Panc1 (cell line): Measurements from ENCODE around the gene ASPN. TPM values are rescaled to one million over a fixed set of nuclear protein-coding genes. Genes with fewer than 3 reads are reported as not detected.

ENCODE experiments used
- ATAC-seq: fragments of 200-7000 bp; cut with Tn5 transposase; 2 replicates; pipeline ENCODE4 v1.9.1; 2020; ENCODE audit warnings: mild to moderate bottlenecking, moderate library complexity
- BruUV-seq: library from RNA; stranded (reverse); fragments of 400-500 nt; replicated peaks from 2 replicates; lab custom pipeline; 2021; lab: Mats Ljungman, UMichigan
- CTCF ChIA-PET: fragments of 300-600 bp; sonication (Branson Sonifier 250); formaldehyde crosslinking; loops from one replicate; lab custom pipeline; 2022; ENCODE audit warnings: antibody characterized with exemption; lab: Charles Lee
- POLR2A ChIA-PET: fragments of 300-600 bp; sonication (Branson Sonifier 250); formaldehyde crosslinking; loops from one replicate; lab custom pipeline; 2022; ENCODE audit warnings: antibody characterized with exemption; lab: Charles Lee
- DNase-seq: peaks from one replicate; pipeline ENCODE4 v3.0.0-alpha.2; 2010; ENCODE audit warnings: low read depth, low spot score
- H3K27ac ChIP-seq: 2 replicates; pipeline ENCODE4 v1.5.1; 2011; ENCODE audit warnings: mild to moderate bottlenecking, low read length, inconsistent platforms
- H3K27me3 ChIP-seq: fragments of 200-500 bp; sonication (Bioruptor generic); 2 replicates; pipeline ENCODE4 v1.6.0; 2014; ENCODE audit warnings: low read length, inconsistent platforms; ENCODE audit not compliant: control insufficient read depth, insufficient read depth
- H3K36me3 ChIP-seq: fragments of 200-500 bp; sonication (Bioruptor generic); 2 replicates; pipeline ENCODE4 v1.5.1; 2014; ENCODE audit warnings: inconsistent platforms, mild to moderate bottlenecking, low read length, moderate library complexity; ENCODE audit not compliant: control insufficient read depth, insufficient read depth
- H3K4me1 ChIP-seq: 2 replicates; pipeline ENCODE4 v1.5.1; 2011; ENCODE audit warnings: inconsistent platforms, mild to moderate bottlenecking, low read length, moderate library complexity; ENCODE audit not compliant: control insufficient read depth, insufficient read depth
- H3K4me3 ChIP-seq, 2 experiments: 2 replicates each; pipeline ENCODE4 v1.5.1; 2011 to 2012; ENCODE audit warnings: low read depth in 2 of 2, low read length in 2 of 2, mild to moderate bottlenecking in 2 of 2, inconsistent platforms in 1 of 2, moderate library complexity in 1 of 2
- H3K9me3 ChIP-seq: fragments of 200-500 bp; sonication (Bioruptor generic); 2 replicates; pipeline ENCODE4 v1.5.1; 2014; ENCODE audit warnings: low read depth, mild to moderate bottlenecking, inconsistent platforms, low read length, moderate library complexity; ENCODE audit not compliant: control insufficient read depth, insufficient read depth
- POLR2AphosphoS5 ChIP-seq: IDR thresholded peaks from 2 replicates; pipeline ENCODE4 v1.6.1; 2012; ENCODE audit warnings: mild to moderate bottlenecking, low read depth, low read length, moderate library complexity
- REST ChIP-seq, 2 experiments: IDR thresholded peaks; 2 replicates each; pipeline ENCODE4 v1.6.1; 2011 to 2012; ENCODE audit warnings: low read depth in 2 of 2, control low read depth in 1 of 2, low read length in 1 of 2, mild to moderate bottlenecking in 1 of 2, moderate library complexity in 1 of 2; ENCODE audit not compliant: insufficient read depth in 1 of 2
- SIN3A ChIP-seq: IDR thresholded peaks from 2 replicates; pipeline ENCODE4 v1.6.1; 2012; ENCODE audit warnings: low read depth, mild to moderate bottlenecking, low read length, moderate library complexity, borderline replicate concordance; ENCODE audit not compliant: insufficient read depth
- TCF7L2 ChIP-seq: IDR thresholded peaks from 2 replicates; pipeline ENCODE4 v1.6.1; 2011; ENCODE audit warnings: mild to moderate bottlenecking, low read depth, low read length, inconsistent platforms
- in situ Hi-C: cut with HindIII; loops from 2 replicates; pipeline ENCODE4 v1.10.0; 2016; ENCODE audit warnings: low sequenced_read_pairs, low pct_unique_long_range_greater_than_20kb
- intact Hi-C: fragments of 100-400 bp; cut with micrococcal nuclease; formaldehyde crosslinking; loops from one replicate; pipeline ENCODE4 v1.10.0; 2022; ENCODE audit not compliant: unreplicated experiment
- total RNA-seq: library from RNA; stranded (reverse); gene quantifications from one replicate; pipeline ENCODE4 v1.2.1, GENCODE V29; 2021; ENCODE audit not compliant: unreplicated experiment
- TF ChIP-seq, protein P1 (sequence below): fragments of 450-650 bp; IDR thresholded peaks from 2 replicates; pipeline ENCODE4 v1.5.1; 2017; ENCODE audit warnings: mild to moderate bottlenecking

Gene ASPN
- total RNA-seq, 1 experiment from 2014 or later: not detected

DNA sequence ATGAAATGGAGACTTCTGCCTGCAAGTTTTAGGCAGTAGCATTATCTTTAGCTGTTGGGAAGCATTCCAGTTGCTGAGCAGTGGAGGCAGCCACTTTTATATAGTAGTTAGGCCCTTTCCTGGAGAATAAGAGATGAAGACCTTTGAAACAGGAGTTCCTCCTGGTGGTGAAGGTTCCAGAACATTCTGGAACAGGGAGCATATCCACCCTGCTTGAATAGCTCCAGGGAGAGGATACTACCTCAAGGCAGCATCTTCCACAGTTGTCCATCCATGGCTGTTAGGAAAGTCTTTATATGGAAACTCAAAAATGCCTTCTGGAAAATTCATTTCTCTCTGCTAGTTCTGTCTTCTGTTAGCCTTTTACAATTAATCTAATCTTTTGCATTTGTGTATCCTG is 3.0 kb downstream of the ASPN start:
- intact Hi-C loops (no loop called here), in situ Hi-C loops (no loop called here)
- TF ChIP-seq REST (IDR thresholded peaks at IDR 0.05; ENCODE audit: insufficient read depth in 1 of 2, low read depth in 2 of 2, low read length in 1 of 2) (no peak), POLR2AphosphoS5 (no peak), TCF7L2 (no peak), SIN3A (no peak)
- no peak for DNase-seq
- Histone ChIP-seq H3K36me3 (no peaks in the 10 kb centered on the region), H3K27ac (no peak overlapping the region), H3K4me3 (no peak overlapping the region), H3K27me3 (no peaks in the 10 kb centered on the region), H3K9me3 (no peaks in the 10 kb centered on the region), H3K4me1 (no peaks in the 10 kb centered on the region)
- ATAC-seq: no peak
- ChIA-PET CTCF (no interaction called here), POLR2A (interaction anchor here (0.6 kb wide), 1 partner anchor 462 kb away, joined by 5 read pairs; no protein-coding TSS in a partner anchor)
- no TSS peak for BruUV-seq

GRCh38 chr9:92478783-92479182 is 3.5 kb downstream of the ASPN start:
- ATAC-seq (no peak), DNase-seq (no peak)
- intact Hi-C loops: no loop called here
- no peaks in the 10 kb centered on the region for H3K4me1 ChIP-seq
- POLR2A ChIA-PET: no interaction called here
- CTCF ChIA-PET: no interaction called here
- BruUV-seq: no TSS peak
- H3K27ac ChIP-seq: no peak overlapping the region
- no peaks in the 10 kb centered on the region for H3K36me3 ChIP-seq
- H3K4me3 ChIP-seq: no peak overlapping the region
- H3K27me3 ChIP-seq: no peaks in the 10 kb centered on the region
- in situ Hi-C loops: no loop called here
- no peaks in the 10 kb centered on the region for H3K9me3 ChIP-seq
- no peak for TF ChIP-seq TCF7L2
- no peak for TF ChIP-seq POLR2AphosphoS5
- TF ChIP-seq REST (IDR thresholded peaks at IDR 0.05; ENCODE audit: insufficient read depth in 1 of 2, low read depth in 2 of 2, low read length in 1 of 2): no peak
- TF ChIP-seq, protein P1, sequence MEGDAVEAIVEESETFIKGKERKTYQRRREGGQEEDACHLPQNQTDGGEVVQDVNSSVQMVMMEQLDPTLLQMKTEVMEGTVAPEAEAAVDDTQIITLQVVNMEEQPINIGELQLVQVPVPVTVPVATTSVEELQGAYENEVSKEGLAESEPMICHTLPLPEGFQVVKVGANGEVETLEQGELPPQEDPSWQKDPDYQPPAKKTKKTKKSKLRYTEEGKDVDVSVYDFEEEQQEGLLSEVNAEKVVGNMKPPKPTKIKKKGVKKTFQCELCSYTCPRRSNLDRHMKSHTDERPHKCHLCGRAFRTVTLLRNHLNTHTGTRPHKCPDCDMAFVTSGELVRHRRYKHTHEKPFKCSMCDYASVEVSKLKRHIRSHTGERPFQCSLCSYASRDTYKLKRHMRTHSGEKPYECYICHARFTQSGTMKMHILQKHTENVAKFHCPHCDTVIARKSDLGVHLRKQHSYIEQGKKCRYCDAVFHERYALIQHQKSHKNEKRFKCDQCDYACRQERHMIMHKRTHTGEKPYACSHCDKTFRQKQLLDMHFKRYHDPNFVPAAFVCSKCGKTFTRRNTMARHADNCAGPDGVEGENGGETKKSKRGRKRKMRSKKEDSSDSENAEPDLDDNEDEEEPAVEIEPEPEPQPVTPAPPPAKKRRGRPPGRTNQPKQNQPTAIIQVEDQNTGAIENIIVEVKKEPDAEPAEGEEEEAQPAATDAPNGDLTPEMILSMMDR: no peak
- TF ChIP-seq SIN3A: no peak
